CD14-positive monocyte (primary cell): ENCODE measurements around the gene UQCRFS1. TPM values are rescaled to one million over a fixed set of nuclear protein-coding genes. Genes with fewer than 3 reads are reported as not detected.
A peak's percentile ranks its signal among the peaks of the same experiment; 100 is the strongest.

ENCODE experiments used
- DNase-seq, 3 donors: peaks; one replicate each; pipeline ENCODE4 v3.0.0-alpha.2; 2011 to 2022
- H2AFZ ChIP-seq: 2 replicates; pipeline ENCODE4 v1.6.0; 2012; ENCODE audit warnings: mild to moderate bottlenecking, low read depth, low read length, inconsistent platforms; ENCODE audit not compliant: insufficient read depth, poor library complexity, severe bottlenecking
- H3K27ac ChIP-seq, 2 donors: 1 replicate in 1 of 2; 2 replicates in 1 of 2; pipeline ENCODE4 v1.5.1; 2012 to 2013; ENCODE audit warnings: low read length in 2 of 2, control low read depth in 1 of 2, inconsistent platforms in 1 of 2, low read depth in 1 of 2, mild to moderate bottlenecking in 1 of 2
- H3K27me3 ChIP-seq, 2 donors: one replicate each; pipeline versions ENCODE4 v1.6.0 to v1.6.1; 2011 to 2013; ENCODE audit warnings: low read length in 2 of 2; ENCODE audit not compliant: control insufficient read depth in 2 of 2, insufficient read depth in 2 of 2
- H3K36me3 ChIP-seq, 2 donors: replicated peaks in 1 of 2; 1 replicate in 1 of 2; 2 replicates in 1 of 2; pipeline versions ENCODE4 v1.5.1 to v1.6.1; 2012 to 2013; ENCODE audit warnings: low read length in 2 of 2, control low read depth in 1 of 2, inconsistent platforms in 1 of 2, mild to moderate bottlenecking in 1 of 2; ENCODE audit not compliant: insufficient read depth in 2 of 2, control insufficient read depth in 1 of 2
- H3K4me1 ChIP-seq, 2 donors: 1 replicate in 1 of 2; 2 replicates in 1 of 2; pipeline versions ENCODE4 v1.5.1 to v1.6.1; 2012 to 2013; ENCODE audit warnings: low read length in 2 of 2, control low read depth in 1 of 2, inconsistent platforms in 1 of 2, mild to moderate bottlenecking in 1 of 2, moderate library complexity in 1 of 2; ENCODE audit not compliant: insufficient read depth in 2 of 2, control insufficient read depth in 1 of 2
- H3K4me2 ChIP-seq: replicated peaks from 2 replicates; pipeline ENCODE3; 2012; ENCODE audit warnings: low read length, moderate library complexity, mild to moderate bottlenecking; ENCODE audit not compliant: poor library complexity, severe bottlenecking; ENCODE audit errors: extremely low read depth
- H3K4me3 ChIP-seq, 3 experiments: fragments of 200-600 bp in 1 of 3; sonication (generic) in 1 of 3; replicated peaks in 1 of 3; 1 replicate in 2 of 3; 2 replicates in 1 of 3; pipeline ENCODE4 v1.5.1; 2011 to 2013; ENCODE audit warnings: low read length in 3 of 3, mild to moderate bottlenecking in 3 of 3, control low read depth in 2 of 3, low read depth in 2 of 3, inconsistent platforms in 1 of 3, moderate library complexity in 1 of 3
- H3K79me2 ChIP-seq: 2 replicates; pipeline ENCODE4 v1.6.0; 2012; ENCODE audit warnings: mild to moderate bottlenecking, control low read depth, inconsistent platforms, low read length, moderate library complexity; ENCODE audit not compliant: insufficient read depth
- H3K9ac ChIP-seq: 2 replicates; pipeline ENCODE4 v1.6.0; 2017; ENCODE audit warnings: low read length, mild to moderate bottlenecking; ENCODE audit not compliant: insufficient read depth, poor library complexity, severe bottlenecking
- H3K9me3 ChIP-seq, 2 donors: replicated peaks in 1 of 2; 1 replicate in 1 of 2; 2 replicates in 1 of 2; pipeline versions ENCODE4 v1.5.1 to v1.6.1; 2012 to 2013; ENCODE audit warnings: low read length in 2 of 2, control low read depth in 1 of 2; ENCODE audit not compliant: control insufficient read depth in 1 of 2, insufficient read depth in 1 of 2
- H4K20me1 ChIP-seq: 2 replicates; pipeline ENCODE4 v1.6.0; 2012; ENCODE audit warnings: mild to moderate bottlenecking, low read length, control low read depth, moderate library complexity; ENCODE audit not compliant: insufficient read depth
- H3K27ac Mint-ChIP-seq, 7 donors: one replicate each; pipeline ENCODE4 v1.8.0; 2020; ENCODE audit warnings: mild to moderate bottlenecking in 7 of 7, mixed read lengths in 7 of 7, moderate library complexity in 6 of 7, inconsistent platforms in 2 of 7
- H3K27me3 Mint-ChIP-seq, 3 donors: one replicate each; pipeline ENCODE4 v1.8.0; 2021 to 2022; ENCODE audit warnings: low read depth in 3 of 3, mild to moderate bottlenecking in 3 of 3, mixed read lengths in 3 of 3, moderate library complexity in 3 of 3, inconsistent platforms in 1 of 3
- H3K36me3 Mint-ChIP-seq, 2 donors: one replicate each; pipeline ENCODE4 v1.8.0; 2020; ENCODE audit warnings: mixed read lengths in 2 of 2, inconsistent platforms in 1 of 2, mild to moderate bottlenecking in 1 of 2
- H3K4me1 Mint-ChIP-seq: one replicate; pipeline ENCODE4 v1.8.0; 2020; ENCODE audit warnings: mild to moderate bottlenecking, mixed read lengths
- H3K4me3 Mint-ChIP-seq, 2 donors: one replicate each; pipeline ENCODE4 v1.8.0; 2020; ENCODE audit warnings: mild to moderate bottlenecking in 2 of 2, mixed read lengths in 2 of 2, moderate library complexity in 1 of 2
- H3K9me3 Mint-ChIP-seq, 7 donors: one replicate each; pipeline ENCODE4 v1.8.0; 2020 to 2022; ENCODE audit warnings: mixed read lengths in 7 of 7, mild to moderate bottlenecking in 6 of 7, moderate library complexity in 6 of 7, inconsistent platforms in 2 of 7
- CTCF ChIP-seq: fragments of 200-600 bp; IDR thresholded peaks from one replicate; pipeline ENCODE4 v1.8.0; 2022; ENCODE audit warnings: antibody characterized with exemption, mild to moderate bottlenecking
- WGBS: methylation state at CpG from one replicate; pipeline ENCODE4 v1.1.5; 2013; ENCODE audit warnings: missing lambda C conversion rate; ENCODE audit not compliant: insufficient coverage; 5-methylcytosine and 5-hydroxymethylcytosine counted together
- intact Hi-C, 2 donors: fragments of 100-400 bp; cut with micrococcal nuclease; formaldehyde crosslinking; loops; one replicate each; pipeline versions ENCODE4 v1.15.0 to v1.15.1; 2023
- polyA plus RNA-seq, 3 donors: library from polyadenylated mRNA; depleted of rRNA in 1 of 3; unstranded in 2 of 3; stranded (reverse) in 1 of 3; fragments of 300-500 nt in 2 of 3; fragments of >200 nt in 1 of 3; fragmentation: Illumina TruSeq in 2 of 3; gene quantifications; 1 replicate in 2 of 3; 2 replicates in 1 of 3; pipeline ENCODE4 v1.2.3, GENCODE V29; 2012 to 2021

UQCRFS1 gene
- polyA plus RNA-seq, 3 donors, result 26.2 to 108 (median 108) TPM

GRCh38 chr19:29215322-29215845 lies 2.4 kb upstream of the UQCRFS1 start:
- no peak overlapping the region for H3K4me3 Mint-ChIP-seq
- H3K27me3 ChIP-seq, result no peaks in the 10 kb centered on the region
- no peaks in the 10 kb centered on the region for H3K36me3 ChIP-seq
- peaks cover 14 to 20% of the 10 kb centered on the region in 2 donors for H3K4me1 ChIP-seq
- no peak for TF ChIP-seq CTCF
- H4K20me1 ChIP-seq, result no peaks in the 10 kb centered on the region
- WGBS, result 97% methylated on average over 5 of the region's 7 CpGs
- H3K4me3 ChIP-seq, result no peak overlapping the region
- peaks cover 2 to 8% (median 4%) of the 10 kb centered on the region in 7 donors for H3K9me3 Mint-ChIP-seq
- DNase-seq, result no peak
- H3K4me1 Mint-ChIP-seq, result peaks cover 18% of the 10 kb centered on the region
- intact Hi-C loops, result no loop called here
- H3K9me3 ChIP-seq, result no peaks in the 10 kb centered on the region
- peaks cover 22% of the 10 kb centered on the region for H3K79me2 ChIP-seq
- no peak overlapping the region for H3K27ac ChIP-seq
- H3K9ac ChIP-seq, result no peak overlapping the region
- H3K27me3 Mint-ChIP-seq, result peaks cover 6 to 18% (median 6%) of the 10 kb centered on the region in 3 donors
- H3K27ac Mint-ChIP-seq, result no peak overlapping the region
- no peak overlapping the region for H2AFZ ChIP-seq
- peaks cover 6 to 9% of the 10 kb centered on the region in 2 donors for H3K36me3 Mint-ChIP-seq
- H3K4me2 ChIP-seq, result no peak overlapping the region

GRCh38 chr19:29214411-29214810 lies 1.5 kb upstream of the UQCRFS1 start:
- Histone ChIP-seq H3K27ac (no peak overlapping the region), H2AFZ (peak overlapping the region; percentile 85), H3K36me3 (no peaks in the 10 kb centered on the region), H3K79me2 (peaks cover 31% of the 10 kb centered on the region), H3K9ac (no peak overlapping the region), H3K27me3 (no peaks in the 10 kb centered on the region), H4K20me1 (peaks cover 7% of the 10 kb centered on the region), H3K9me3 (no peaks in the 10 kb centered on the region), H3K4me3 (no peak overlapping the region), H3K4me1 (peaks cover 14 to 24% of the 10 kb centered on the region in 2 donors), H3K4me2 (no peak overlapping the region)
- intact Hi-C loops, result loop anchor here in 1 of 2 donors (5.0 kb wide), 1 partner anchor 393 kb away; the partner anchor contains the start of gene POP4
- 89% methylated on average over 1 of the region's 2 CpGs for WGBS
- no peak overlapping the region for H3K4me3 Mint-ChIP-seq
- H3K27me3 Mint-ChIP-seq, result peaks cover 4 to 18% (median 6%) of the 10 kb centered on the region in 3 donors
- H3K9me3 Mint-ChIP-seq, result peaks cover 2 to 8% (median 4%) of the 10 kb centered on the region in 7 donors
- no peak for DNase-seq
- H3K36me3 Mint-ChIP-seq, result peaks cover 6 to 9% of the 10 kb centered on the region in 2 donors
- no peak overlapping the region for H3K27ac Mint-ChIP-seq
- TF ChIP-seq CTCF, result no peak
- peaks cover 25% of the 10 kb centered on the region for H3K4me1 Mint-ChIP-seq
